Forelimb muscle (tissue), 1 donor: ENCODE measurements around the gene HHAT. TPM values are rescaled to one million over a fixed set of nuclear protein-coding genes. Genes with fewer than 3 reads are reported as not detected.

Experiments used
- DNase-seq: peaks from one replicate; pipeline ENCODE4 v3.0.0-alpha.2; 2013; ENCODE audit warnings: low read depth
- polyA plus RNA-seq: library from polyadenylated mRNA; unstranded; fragments of 120-200 nt; gene quantifications from one replicate; pipeline ENCODE4 v1.2.1, GENCODE V29; 2013; ENCODE audit not compliant: insufficient read length

HHAT gene
- polyA plus RNA-seq, 1 donor: 4.1 TPM

- DNase-seq: no peak
These were observed 111.4 kb downstream of the HHAT start for GRCh38 chr1:210440081-210440480.

- no peak for DNase-seq
These were observed 112.3 kb downstream of the HHAT start for GRCh38 chr1:210441028-210441427.

GRCh38 chr1:210445485-210445884 is 116.8 kb downstream of the HHAT start:
- DNase-seq: no peak

- DNase-seq: no peak
These were observed 117.2 kb downstream of the HHAT start for GRCh38 chr1:210445931-210446330.

GRCh38 chr1:210446479-210446878 is 117.8 kb downstream of the HHAT start:
- no peak for DNase-seq

GRCh38 chr1:210447456-210448057 is 118.9 kb downstream of the HHAT start:
- no peak for DNase-seq

- DNase-seq: no peak
These were observed 119.7 kb downstream of the HHAT start for GRCh38 chr1:210448297-210448892.

GRCh38 chr1:210455840-210456603 is 127.3 kb downstream of the HHAT start:
- no peak for DNase-seq

- DNase-seq: no peak
These were observed 128.1 kb downstream of the HHAT start for GRCh38 chr1:210456731-210457255.

GRCh38 chr1:210457568-210457967 is 128.9 kb downstream of the HHAT start:
- no peak for DNase-seq

GRCh38 chr1:210464519-210465039 is 135.9 kb downstream of the HHAT start:
- DNase-seq: no peak

GRCh38 chr1:210465150-210465549 is 136.4 kb downstream of the HHAT start:
- no peak for DNase-seq

GRCh38 chr1:210467440-210468043 is 138.8 kb downstream of the HHAT start:
- no peak for DNase-seq

GRCh38 chr1:210469441-210469840 is 140.7 kb downstream of the HHAT start:
- no peak for DNase-seq

GRCh38 chr1:210475321-210475720 is 146.6 kb downstream of the HHAT start:
- DNase-seq: no peak

GRCh38 chr1:210475806-210476205 is 147.1 kb downstream of the HHAT start:
- DNase-seq: no peak

- DNase-seq: no peak
These were observed 148.0 kb downstream of the HHAT start for GRCh38 chr1:210476730-210477129.

- no peak for DNase-seq
These were observed 148.7 kb downstream of the HHAT start for GRCh38 chr1:210477328-210477924.

- DNase-seq: no peak
These were observed 150.1 kb downstream of the HHAT start for GRCh38 chr1:210478820-210479219.

- DNase-seq: no peak
These were observed 153.8 kb downstream of the HHAT start for GRCh38 chr1:210482491-210482890.

- DNase-seq: no peak
These were observed 154.4 kb downstream of the HHAT start for GRCh38 chr1:210482945-210483617.
